Measurements from ENCODE around the gene STK4.

Gene STK4

DNA sequence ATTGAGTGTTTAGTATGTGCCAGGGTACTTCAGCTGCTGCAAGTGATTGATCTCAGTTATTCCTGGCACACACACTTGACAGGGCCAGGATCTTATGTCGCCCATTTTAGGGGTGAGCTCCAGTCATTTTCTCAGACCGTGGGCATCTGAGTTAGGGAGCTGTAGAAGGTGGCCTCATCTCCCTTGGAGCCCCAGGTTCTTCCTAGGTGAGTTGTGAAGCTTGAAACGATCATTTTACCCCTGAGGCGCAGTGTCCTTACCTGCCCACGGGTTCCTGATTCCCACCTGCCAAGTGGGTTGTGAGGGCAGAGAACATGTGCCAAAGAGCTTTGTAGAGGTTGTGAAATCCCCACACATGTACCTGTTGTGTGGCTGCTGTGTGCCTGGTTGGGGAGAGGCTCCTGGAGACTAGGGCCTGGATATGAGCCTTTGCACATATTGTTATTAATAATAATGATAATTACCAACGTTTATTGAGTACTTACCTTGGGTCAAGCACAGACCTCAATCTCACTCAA is 135.1 kb downstream of the STK4 start:
- TF ChIP-seq, protein P1, sequence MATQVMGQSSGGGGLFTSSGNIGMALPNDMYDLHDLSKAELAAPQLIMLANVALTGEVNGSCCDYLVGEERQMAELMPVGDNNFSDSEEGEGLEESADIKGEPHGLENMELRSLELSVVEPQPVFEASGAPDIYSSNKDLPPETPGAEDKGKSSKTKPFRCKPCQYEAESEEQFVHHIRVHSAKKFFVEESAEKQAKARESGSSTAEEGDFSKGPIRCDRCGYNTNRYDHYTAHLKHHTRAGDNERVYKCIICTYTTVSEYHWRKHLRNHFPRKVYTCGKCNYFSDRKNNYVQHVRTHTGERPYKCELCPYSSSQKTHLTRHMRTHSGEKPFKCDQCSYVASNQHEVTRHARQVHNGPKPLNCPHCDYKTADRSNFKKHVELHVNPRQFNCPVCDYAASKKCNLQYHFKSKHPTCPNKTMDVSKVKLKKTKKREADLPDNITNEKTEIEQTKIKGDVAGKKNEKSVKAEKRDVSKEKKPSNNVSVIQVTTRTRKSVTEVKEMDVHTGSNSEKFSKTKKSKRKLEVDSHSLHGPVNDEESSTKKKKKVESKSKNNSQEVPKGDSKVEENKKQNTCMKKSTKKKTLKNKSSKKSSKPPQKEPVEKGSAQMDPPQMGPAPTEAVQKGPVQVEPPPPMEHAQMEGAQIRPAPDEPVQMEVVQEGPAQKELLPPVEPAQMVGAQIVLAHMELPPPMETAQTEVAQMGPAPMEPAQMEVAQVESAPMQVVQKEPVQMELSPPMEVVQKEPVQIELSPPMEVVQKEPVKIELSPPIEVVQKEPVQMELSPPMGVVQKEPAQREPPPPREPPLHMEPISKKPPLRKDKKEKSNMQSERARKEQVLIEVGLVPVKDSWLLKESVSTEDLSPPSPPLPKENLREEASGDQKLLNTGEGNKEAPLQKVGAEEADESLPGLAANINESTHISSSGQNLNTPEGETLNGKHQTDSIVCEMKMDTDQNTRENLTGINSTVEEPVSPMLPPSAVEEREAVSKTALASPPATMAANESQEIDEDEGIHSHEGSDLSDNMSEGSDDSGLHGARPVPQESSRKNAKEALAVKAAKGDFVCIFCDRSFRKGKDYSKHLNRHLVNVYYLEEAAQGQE (IDR thresholded peaks at IDR 0.05; ENCODE audit: insufficient read depth in 1 of 2, low read depth in 2 of 2, low read length in 2 of 2): no peak
- TF ChIP-seq POLR2AphosphoS5 (IDR thresholded peaks at IDR 0.05; ENCODE audit: low read depth, low read length) (no peak), FOXP2 (optimal IDR thresholded peaks at IDR 0.05; ENCODE audit: borderline replicate concordance, extremely low read depth, extremely low read length, insufficient read depth) (no peak), TAF1 (IDR thresholded peaks at IDR 0.05; ENCODE audit: borderline replicate concordance, insufficient read depth, low read length) (no peak), SIN3A (IDR thresholded peaks at IDR 0.05; ENCODE audit: borderline replicate concordance, insufficient read depth, low read length) (no peak)

DNA sequence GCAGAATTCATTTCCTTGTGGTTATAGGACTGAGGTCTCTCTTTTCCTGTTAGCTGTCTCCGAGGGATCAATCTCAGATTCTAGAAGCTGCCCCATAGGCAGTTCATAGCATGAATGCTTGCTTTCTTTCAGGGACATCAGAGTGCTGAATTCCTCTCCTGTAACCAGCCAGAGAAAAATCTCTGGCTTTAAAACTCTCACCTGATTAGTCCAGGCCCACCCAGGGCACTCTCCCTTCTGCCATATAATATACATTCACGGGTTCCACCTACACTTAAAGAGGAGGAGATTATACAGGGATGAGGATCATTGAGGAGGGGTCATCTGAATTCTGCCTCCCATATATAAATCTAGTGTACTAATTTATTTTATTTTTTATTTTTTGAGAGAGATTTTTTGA is 136.8 kb downstream of the STK4 start:
- TF ChIP-seq SIN3A (IDR thresholded peaks at IDR 0.05; ENCODE audit: borderline replicate concordance, insufficient read depth, low read length): no peak
- TF ChIP-seq TAF1 (IDR thresholded peaks at IDR 0.05; ENCODE audit: borderline replicate concordance, insufficient read depth, low read length): no peak

DNA sequence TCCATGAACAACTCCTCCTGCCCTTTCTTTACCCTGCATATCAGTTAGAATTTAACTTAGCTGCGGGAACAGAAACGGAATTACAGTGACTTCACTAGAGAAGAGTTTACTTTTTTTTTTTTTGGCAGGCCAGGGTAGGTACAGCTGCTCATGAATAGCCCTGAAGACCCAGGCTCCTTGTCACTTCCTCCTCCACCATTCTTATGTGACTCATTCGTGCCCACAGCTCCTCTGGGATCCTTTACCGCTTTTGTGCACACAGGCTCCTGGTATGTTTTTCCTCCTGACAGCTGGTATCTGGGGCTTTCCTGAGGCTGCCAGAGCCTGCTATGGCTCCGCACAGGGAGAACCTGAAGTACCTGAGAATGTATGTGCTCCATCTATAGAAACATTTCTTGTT is 138.5 kb downstream of the STK4 start:
- TF ChIP-seq FOXP2 (optimal IDR thresholded peaks at IDR 0.05; ENCODE audit: borderline replicate concordance, extremely low read depth, extremely low read length, insufficient read depth) (no peak), POLR2AphosphoS5 (IDR thresholded peaks at IDR 0.05; ENCODE audit: low read depth, low read length) (no peak), TAF1 (IDR thresholded peaks at IDR 0.05; ENCODE audit: borderline replicate concordance, insufficient read depth, low read length) (no peak), SIN3A (IDR thresholded peaks at IDR 0.05; ENCODE audit: borderline replicate concordance, insufficient read depth, low read length) (no peak)
- TF ChIP-seq, protein P1 (IDR thresholded peaks at IDR 0.05; ENCODE audit: insufficient read depth in 1 of 2, low read depth in 2 of 2, low read length in 2 of 2): no peak

DNA sequence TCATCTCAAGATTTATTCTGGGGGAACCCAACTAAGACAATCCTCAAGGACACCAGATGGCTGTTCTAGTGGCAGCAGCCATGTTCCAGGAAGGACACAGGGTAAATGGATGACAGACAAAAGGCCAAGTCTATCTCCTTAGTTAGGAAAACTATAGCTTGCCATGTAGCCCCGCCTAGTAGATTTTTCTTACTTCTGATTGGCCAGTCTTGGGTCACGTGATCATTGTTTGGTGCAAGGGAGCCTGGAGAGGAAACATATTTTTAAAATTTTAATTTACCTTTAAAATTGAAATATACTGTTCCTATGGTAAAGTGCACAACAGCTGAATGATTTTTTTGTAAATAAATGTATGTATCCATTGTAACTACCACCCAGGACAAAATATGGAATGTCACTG is 139.0 kb downstream of the STK4 start:
- TF ChIP-seq FOXP2 (optimal IDR thresholded peaks at IDR 0.05; ENCODE audit: borderline replicate concordance, extremely low read depth, extremely low read length, insufficient read depth) (no peak), POLR2AphosphoS5 (IDR thresholded peaks at IDR 0.05; ENCODE audit: low read depth, low read length) (no peak), TAF1 (IDR thresholded peaks at IDR 0.05; ENCODE audit: borderline replicate concordance, insufficient read depth, low read length) (no peak), SIN3A (IDR thresholded peaks at IDR 0.05; ENCODE audit: borderline replicate concordance, insufficient read depth, low read length) (no peak)

DNA sequence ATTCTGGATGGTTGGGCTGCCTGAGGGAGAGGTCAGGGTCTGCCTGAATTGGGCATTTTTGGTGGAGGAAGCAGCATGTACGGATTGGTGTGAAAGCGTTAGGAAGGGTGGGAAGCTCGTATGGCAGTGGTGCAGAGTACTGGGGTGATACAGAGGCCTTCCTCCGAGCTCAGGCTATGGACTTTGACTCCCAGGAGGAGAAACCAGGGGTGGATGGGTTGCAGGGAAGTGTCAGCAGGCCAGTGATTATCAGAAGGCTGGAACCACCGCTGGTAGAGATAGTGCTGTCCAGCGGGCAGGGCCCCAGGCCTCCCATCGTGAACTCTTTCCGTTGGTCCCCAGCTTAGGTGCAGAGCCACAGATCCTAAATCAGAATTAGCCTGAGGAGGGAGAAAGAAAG is 143.3 kb downstream of the STK4 start:
- TF ChIP-seq SIN3A (IDR thresholded peaks at IDR 0.05; ENCODE audit: borderline replicate concordance, insufficient read depth, low read length) (no peak), POLR2AphosphoS5 (IDR thresholded peaks at IDR 0.05; ENCODE audit: low read depth, low read length) (no peak), TAF1 (IDR thresholded peaks at IDR 0.05; ENCODE audit: borderline replicate concordance, insufficient read depth, low read length) (no peak), FOXP2 (optimal IDR thresholded peaks at IDR 0.05; ENCODE audit: borderline replicate concordance, extremely low read depth, extremely low read length, insufficient read depth) (no peak)
- TF ChIP-seq, protein P1 (IDR thresholded peaks at IDR 0.05; ENCODE audit: insufficient read depth in 1 of 2, low read depth in 2 of 2, low read length in 2 of 2): no peak

DNA sequence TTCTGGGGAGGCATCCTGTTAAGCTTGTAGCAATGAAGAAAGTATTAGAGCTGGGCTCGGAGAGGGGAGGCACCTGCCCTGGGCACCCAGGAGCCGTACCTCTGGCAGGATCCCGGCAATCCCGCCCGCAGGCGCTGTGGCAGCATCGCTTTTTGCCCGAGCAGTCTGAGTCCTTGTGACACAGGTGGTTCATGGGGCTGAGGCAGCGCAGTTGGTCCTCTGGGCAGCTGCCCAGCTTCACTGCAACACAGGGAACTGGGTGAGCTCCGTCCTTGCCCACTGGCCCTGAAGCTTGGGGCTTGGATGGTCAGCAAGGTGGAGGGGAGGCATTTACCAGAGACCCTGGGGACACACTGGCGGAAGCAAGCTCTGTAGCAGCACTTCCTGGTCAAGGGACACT is 144.0 kb downstream of the STK4 start:
- TF ChIP-seq POLR2AphosphoS5 (IDR thresholded peaks at IDR 0.05; ENCODE audit: low read depth, low read length) (no peak), FOXP2 (optimal IDR thresholded peaks at IDR 0.05; ENCODE audit: borderline replicate concordance, extremely low read depth, extremely low read length, insufficient read depth) (no peak)
- TF ChIP-seq, protein P1 (IDR thresholded peaks at IDR 0.05; ENCODE audit: insufficient read depth in 1 of 2, low read depth in 2 of 2, low read length in 2 of 2): no peak
